Neural cell (in vitro differentiated cells): Measurements from ENCODE around the gene KIRREL3. TPM values are rescaled to one million over a fixed set of nuclear protein-coding genes. Genes with fewer than 3 reads are reported as not detected.

Source experiments
- H2AFZ ChIP-seq: fragments of 200-600, 300-800 bp; sonication (generic), shearing (Covaris generic); 2 replicates; pipeline ENCODE4 v1.6.0; 2014; ENCODE audit warnings: low read depth, mild to moderate bottlenecking, antibody characterized with exemption, low read length, moderate library complexity
- H3F3A ChIP-seq: fragments of 200-600 bp; shearing (Covaris generic); 2 replicates; pipeline ENCODE4 v1.6.1; 2016; ENCODE audit warnings: mild to moderate bottlenecking, moderate library complexity, mixed read lengths, antibody characterized with exemption, low read length; ENCODE audit not compliant: insufficient read depth, poor library complexity, severe bottlenecking
- H3K27ac ChIP-seq: fragments of 200-600, 300-800 bp; sonication (generic), shearing (Covaris generic); 2 replicates; pipeline ENCODE4 v1.5.1; 2014; ENCODE audit warnings: mild to moderate bottlenecking, low read length, moderate library complexity
- H3K27me3 ChIP-seq: fragments of 300-800, 200-600 bp; sonication (generic), shearing (Covaris generic); 2 replicates; pipeline ENCODE4 v1.6.0; 2014; ENCODE audit warnings: mild to moderate bottlenecking, low read depth, low read length, moderate library complexity; ENCODE audit not compliant: insufficient read depth
- H3K36me3 ChIP-seq: fragments of 300-800, 200-600 bp; sonication (generic), shearing (Covaris generic); 2 replicates; pipeline ENCODE4 v1.5.1; 2014; ENCODE audit warnings: mild to moderate bottlenecking, antibody characterized with exemption, low read length, moderate library complexity; ENCODE audit not compliant: insufficient read depth
- H3K4me2 ChIP-seq: fragments of 300-800, 200-600 bp; sonication (generic), shearing (Covaris generic); 2 replicates; pipeline ENCODE4 v1.6.0; 2014; ENCODE audit warnings: mild to moderate bottlenecking, low read length
- H3K4me3 ChIP-seq: fragments of 300-800, 200-600 bp; sonication (generic), shearing (Covaris generic); 2 replicates; pipeline ENCODE4 v1.5.1; 2014; ENCODE audit warnings: mild to moderate bottlenecking, low read length, moderate library complexity
- H3K79me2 ChIP-seq: fragments of 200-600 bp; shearing (Covaris generic); replicated peaks from 2 replicates; pipeline ENCODE4 v1.6.0; 2014; ENCODE audit warnings: mild to moderate bottlenecking, low read length, moderate library complexity; ENCODE audit not compliant: insufficient read depth
- H3K9ac ChIP-seq: fragments of 300-800, 200-600 bp; sonication (generic), shearing (Covaris generic); 2 replicates; pipeline ENCODE4 v1.6.1; 2016; ENCODE audit warnings: mild to moderate bottlenecking, low read length, mixed read lengths
- H3K9me2 ChIP-seq: fragments of 200-600 bp; shearing (Covaris generic); 2 replicates; pipeline ENCODE4 v1.6.1; 2016; ENCODE audit warnings: mild to moderate bottlenecking, low read length, mixed read lengths; ENCODE audit not compliant: insufficient read depth
- H3K9me3 ChIP-seq: fragments of 200-600, 300-800 bp; sonication (generic), shearing (Covaris generic); 2 replicates; pipeline ENCODE4 v1.6.1; 2016; ENCODE audit warnings: mild to moderate bottlenecking, mixed run types, low read length, moderate library complexity, mixed read lengths
- H4K20me1 ChIP-seq: fragments of 200-600 bp; shearing (Covaris generic); 2 replicates; pipeline ENCODE4 v1.6.1; 2016; ENCODE audit warnings: mild to moderate bottlenecking, mixed run types; ENCODE audit not compliant: insufficient read depth
- EP300 ChIP-seq: fragments of 450-650 bp; conservative IDR thresholded peaks from 2 replicates; pipeline ENCODE4 v1.6.1; 2014; ENCODE audit warnings: antibody characterized with exemption, mild to moderate bottlenecking, moderate library complexity; ENCODE audit not compliant: poor library complexity, severe bottlenecking
- EZH2 ChIP-seq: fragments of 200-600, 300-800 bp; shearing (Covaris generic), sonication (generic); IDR thresholded peaks from 2 replicates; pipeline ENCODE4 v1.6.1; 2014; ENCODE audit warnings: antibody characterized with exemption, low read length, borderline replicate concordance, mild to moderate bottlenecking; ENCODE audit not compliant: insufficient read depth, poor library complexity, severe bottlenecking
- MXI1 ChIP-seq: fragments of 450-650 bp; conservative IDR thresholded peaks from 2 replicates; pipeline ENCODE4 v1.6.1; 2014; ENCODE audit warnings: antibody characterized with exemption, mild to moderate bottlenecking; ENCODE audit not compliant: poor library complexity, severe bottlenecking
- POLR2AphosphoS5 ChIP-seq: IDR thresholded peaks from 2 replicates; pipeline ENCODE4 v1.6.1; 2012
- RAD21 ChIP-seq: fragments of 450-650 bp; conservative IDR thresholded peaks from 2 replicates; pipeline ENCODE4 v1.6.1; 2014; ENCODE audit warnings: antibody characterized with exemption, mild to moderate bottlenecking, moderate library complexity
- SMC3 ChIP-seq: fragments of 450-650 bp; conservative IDR thresholded peaks from 2 replicates; pipeline ENCODE4 v1.6.1; 2014; ENCODE audit warnings: antibody characterized with exemption, mild to moderate bottlenecking, moderate library complexity; ENCODE audit not compliant: poor library complexity
- TAF1 ChIP-seq: IDR thresholded peaks from 2 replicates; pipeline ENCODE4 v1.6.1; 2012; ENCODE audit warnings: low read depth
- polyA plus RNA-seq: library from polyadenylated mRNA; depleted of rRNA; stranded (reverse); fragments of >200 nt; gene quantifications from 2 replicates; pipeline ENCODE4 v1.2.3, GENCODE V29; 2014
- TF ChIP-seq, protein P1 (sequence below): fragments of 450-650 bp; IDR thresholded peaks from 2 replicates; pipeline ENCODE4 v1.5.1; 2014; ENCODE audit warnings: antibody characterized with exemption, mild to moderate bottlenecking, moderate library complexity; ENCODE audit not compliant: poor library complexity, severe bottlenecking
- TF ChIP-seq, protein P2 (sequence below): IDR thresholded peaks from 2 replicates; pipeline ENCODE4 v1.6.1; 2012; ENCODE audit warnings: borderline replicate concordance

Gene KIRREL3
- polyA plus RNA-seq, 1 donor from 2014 or later = 23.8 TPM

DNA sequence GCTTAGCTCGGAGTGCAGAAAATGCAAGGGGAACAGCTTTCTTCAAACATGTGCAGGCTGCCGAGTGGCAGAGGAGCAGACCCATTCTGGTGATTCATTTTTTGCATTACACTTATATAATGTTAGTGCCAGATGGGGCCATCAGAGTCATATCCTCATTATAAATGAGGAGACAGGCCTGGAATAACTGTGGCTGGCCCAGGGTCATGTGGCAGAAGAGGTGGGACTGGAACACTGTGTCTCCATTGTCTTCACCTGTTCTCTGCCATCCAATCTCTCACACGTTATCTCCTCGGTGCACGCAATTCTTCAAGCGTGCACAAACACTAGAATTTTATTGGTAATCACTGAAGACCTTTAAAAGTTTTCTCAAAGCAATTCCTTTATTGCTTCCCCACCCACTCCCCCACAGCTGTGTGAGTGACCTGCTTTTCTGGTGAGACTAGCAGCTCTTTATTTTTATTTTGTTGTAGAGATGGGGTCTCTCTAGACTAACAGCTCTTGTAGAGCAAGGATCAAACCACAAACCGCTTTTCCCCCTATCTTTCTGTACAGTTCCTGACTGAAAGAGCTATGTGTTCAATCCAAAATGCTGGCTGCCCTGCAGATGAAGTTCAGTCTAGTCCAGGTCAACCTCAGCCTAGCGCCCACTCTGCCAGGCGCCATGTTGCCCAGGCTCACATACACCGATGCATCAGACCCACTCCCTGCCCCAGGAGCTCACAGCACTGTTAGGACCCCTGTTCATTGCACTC, 569.8 kb downstream of the KIRREL3 start:
- Histone ChIP-seq H4K20me1 (no peaks in the 10 kb centered on the region), H3K4me3 (no peak overlapping the region), H3F3A (no peaks in the 10 kb centered on the region), H3K9ac (no peak overlapping the region), H3K4me2 (no peak overlapping the region), H3K27ac (no peak overlapping the region), H3K9me2 (no peaks in the 10 kb centered on the region), H3K79me2 (no peaks in the 10 kb centered on the region), H3K36me3 (no peaks in the 10 kb centered on the region), H3K27me3 (no peaks in the 10 kb centered on the region), H3K9me3 (no peaks in the 10 kb centered on the region), H2AFZ (no peak overlapping the region)
- no peak for TF ChIP-seq SMC3
- TF ChIP-seq EZH2 = no peak
- TF ChIP-seq EP300 = no peak
- TF ChIP-seq RAD21 = no peak
- TF ChIP-seq, protein P1, sequence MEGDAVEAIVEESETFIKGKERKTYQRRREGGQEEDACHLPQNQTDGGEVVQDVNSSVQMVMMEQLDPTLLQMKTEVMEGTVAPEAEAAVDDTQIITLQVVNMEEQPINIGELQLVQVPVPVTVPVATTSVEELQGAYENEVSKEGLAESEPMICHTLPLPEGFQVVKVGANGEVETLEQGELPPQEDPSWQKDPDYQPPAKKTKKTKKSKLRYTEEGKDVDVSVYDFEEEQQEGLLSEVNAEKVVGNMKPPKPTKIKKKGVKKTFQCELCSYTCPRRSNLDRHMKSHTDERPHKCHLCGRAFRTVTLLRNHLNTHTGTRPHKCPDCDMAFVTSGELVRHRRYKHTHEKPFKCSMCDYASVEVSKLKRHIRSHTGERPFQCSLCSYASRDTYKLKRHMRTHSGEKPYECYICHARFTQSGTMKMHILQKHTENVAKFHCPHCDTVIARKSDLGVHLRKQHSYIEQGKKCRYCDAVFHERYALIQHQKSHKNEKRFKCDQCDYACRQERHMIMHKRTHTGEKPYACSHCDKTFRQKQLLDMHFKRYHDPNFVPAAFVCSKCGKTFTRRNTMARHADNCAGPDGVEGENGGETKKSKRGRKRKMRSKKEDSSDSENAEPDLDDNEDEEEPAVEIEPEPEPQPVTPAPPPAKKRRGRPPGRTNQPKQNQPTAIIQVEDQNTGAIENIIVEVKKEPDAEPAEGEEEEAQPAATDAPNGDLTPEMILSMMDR = no peak
- no peak for TF ChIP-seq MXI1

DNA sequence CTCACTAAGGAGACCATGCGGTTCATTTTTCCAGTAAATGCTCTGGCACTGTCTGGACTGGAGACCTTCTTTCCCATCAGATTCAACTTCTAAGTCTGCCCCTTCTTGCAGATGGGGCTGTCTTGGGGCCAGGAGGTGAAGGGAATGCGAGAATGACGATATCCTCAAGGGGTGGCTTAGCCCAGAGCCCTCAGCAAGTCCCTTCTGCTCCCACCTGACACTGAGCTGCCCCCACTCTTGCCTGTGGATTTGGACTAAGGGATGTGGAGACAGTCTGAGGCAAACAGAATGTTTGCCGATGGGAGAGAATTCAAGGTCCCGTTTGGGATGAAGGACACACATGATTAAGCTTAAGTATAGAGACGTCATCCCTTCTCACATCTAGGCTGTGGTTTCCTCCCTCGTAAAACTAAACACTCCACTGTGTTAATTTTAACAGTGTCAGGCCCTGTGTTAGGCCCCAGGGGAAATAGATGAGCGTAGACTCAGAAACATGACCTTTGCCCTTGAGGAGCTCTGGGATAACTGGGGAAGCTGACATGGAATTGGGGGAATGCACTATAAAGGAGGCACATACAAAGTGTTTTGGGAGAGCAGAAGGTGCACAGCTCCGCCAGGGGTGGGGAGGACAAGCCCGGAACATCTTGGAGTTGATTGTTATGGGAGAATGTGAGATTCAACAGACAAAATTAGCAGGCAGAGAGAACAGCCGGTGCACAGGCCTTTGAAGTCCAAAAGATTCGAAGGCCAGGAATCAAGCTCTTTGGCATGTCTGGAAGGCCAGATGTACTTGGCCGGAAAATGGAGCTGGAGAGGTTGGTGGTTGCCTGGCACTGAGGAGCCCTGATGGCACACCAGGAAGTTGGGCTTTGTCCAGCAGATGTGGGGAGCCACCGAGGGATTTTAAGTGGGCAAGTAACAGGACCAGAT, 573.5 kb downstream of the KIRREL3 start:
- H3K27me3 ChIP-seq = no peaks in the 10 kb centered on the region
- H3K4me2 ChIP-seq = no peak overlapping the region
- H3K27ac ChIP-seq = no peak overlapping the region
- H3K9me2 ChIP-seq = no peaks in the 10 kb centered on the region
- H4K20me1 ChIP-seq = no peaks in the 10 kb centered on the region
- no peak overlapping the region for H2AFZ ChIP-seq
- no peaks in the 10 kb centered on the region for H3K79me2 ChIP-seq
- H3F3A ChIP-seq = no peaks in the 10 kb centered on the region
- H3K9ac ChIP-seq = no peak overlapping the region
- TF ChIP-seq, protein P2, sequence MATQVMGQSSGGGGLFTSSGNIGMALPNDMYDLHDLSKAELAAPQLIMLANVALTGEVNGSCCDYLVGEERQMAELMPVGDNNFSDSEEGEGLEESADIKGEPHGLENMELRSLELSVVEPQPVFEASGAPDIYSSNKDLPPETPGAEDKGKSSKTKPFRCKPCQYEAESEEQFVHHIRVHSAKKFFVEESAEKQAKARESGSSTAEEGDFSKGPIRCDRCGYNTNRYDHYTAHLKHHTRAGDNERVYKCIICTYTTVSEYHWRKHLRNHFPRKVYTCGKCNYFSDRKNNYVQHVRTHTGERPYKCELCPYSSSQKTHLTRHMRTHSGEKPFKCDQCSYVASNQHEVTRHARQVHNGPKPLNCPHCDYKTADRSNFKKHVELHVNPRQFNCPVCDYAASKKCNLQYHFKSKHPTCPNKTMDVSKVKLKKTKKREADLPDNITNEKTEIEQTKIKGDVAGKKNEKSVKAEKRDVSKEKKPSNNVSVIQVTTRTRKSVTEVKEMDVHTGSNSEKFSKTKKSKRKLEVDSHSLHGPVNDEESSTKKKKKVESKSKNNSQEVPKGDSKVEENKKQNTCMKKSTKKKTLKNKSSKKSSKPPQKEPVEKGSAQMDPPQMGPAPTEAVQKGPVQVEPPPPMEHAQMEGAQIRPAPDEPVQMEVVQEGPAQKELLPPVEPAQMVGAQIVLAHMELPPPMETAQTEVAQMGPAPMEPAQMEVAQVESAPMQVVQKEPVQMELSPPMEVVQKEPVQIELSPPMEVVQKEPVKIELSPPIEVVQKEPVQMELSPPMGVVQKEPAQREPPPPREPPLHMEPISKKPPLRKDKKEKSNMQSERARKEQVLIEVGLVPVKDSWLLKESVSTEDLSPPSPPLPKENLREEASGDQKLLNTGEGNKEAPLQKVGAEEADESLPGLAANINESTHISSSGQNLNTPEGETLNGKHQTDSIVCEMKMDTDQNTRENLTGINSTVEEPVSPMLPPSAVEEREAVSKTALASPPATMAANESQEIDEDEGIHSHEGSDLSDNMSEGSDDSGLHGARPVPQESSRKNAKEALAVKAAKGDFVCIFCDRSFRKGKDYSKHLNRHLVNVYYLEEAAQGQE = no peak
- TF ChIP-seq POLR2AphosphoS5 (no peak), SMC3 (no peak), TAF1 (no peak), EP300 (no peak), MXI1 (no peak), EZH2 (no peak)
- TF ChIP-seq, protein P1 = no peak
- H3K36me3 ChIP-seq = no peaks in the 10 kb centered on the region
- no peaks in the 10 kb centered on the region for H3K9me3 ChIP-seq
- H3K4me3 ChIP-seq = no peak overlapping the region
